ENCODE results near the gene CAB39.

The CAB39 gene

GRCh38 chr2:230794497-230794896 is 81.9 kb downstream of the CAB39 start:
- peak; percentile 12 for ATAC-seq (replicated peaks)
- Mint-ChIP-seq H3K27me3 (no peaks in the 10 kb centered on the region), H3K4me1 (ENCODE audit: low read depth in 2 of 2) (peaks cover 40 to 46% of the 10 kb centered on the region in 2 donors), H3K4me3 (peak overlapping the region; percentile 51 to 56), H3K27ac (peak overlapping the region in 1 of 2 donors; percentile 83), H3K9me3 (peaks cover 0 to 1% of the 10 kb centered on the region in 2 donors), H3K36me3 (ENCODE audit: insufficient read depth) (peaks cover 24% of the 10 kb centered on the region)
- DNase-seq, result peak in 1 of 3 experiments; percentile 19

GRCh38 chr2:230795856-230796255 is 83.2 kb downstream of the CAB39 start:
- H3K9me3 Mint-ChIP-seq, result no peaks in the 10 kb centered on the region
- H3K4me3 Mint-ChIP-seq, result no peak overlapping the region
- no peak overlapping the region for H3K27ac Mint-ChIP-seq

GRCh38 chr2:230796280-230796862 is 83.7 kb downstream of the CAB39 start:
- no peak overlapping the region for H3K27ac Mint-ChIP-seq
- H3K36me3 Mint-ChIP-seq (ENCODE audit: insufficient read depth), result peaks cover 28% of the 10 kb centered on the region
- H3K4me1 Mint-ChIP-seq (ENCODE audit: low read depth in 2 of 2), result peaks cover 38 to 39% of the 10 kb centered on the region in 2 donors
- no peak for DNase-seq
- H3K9me3 Mint-ChIP-seq, result no peaks in the 10 kb centered on the region
- no peak for ATAC-seq (replicated peaks)
- H3K27me3 Mint-ChIP-seq, result no peaks in the 10 kb centered on the region
- H3K4me3 Mint-ChIP-seq, result no peak overlapping the region

More at GRCh38 chr2:230795856-230796255, 83.2 kb downstream of the CAB39 start:
- DNase-seq (no peak), ATAC-seq (replicated peaks) (no peak)
- H3K4me1 Mint-ChIP-seq (ENCODE audit: low read depth in 2 of 2), result peaks cover 39 to 42% of the 10 kb centered on the region in 2 donors
- peaks cover 27% of the 10 kb centered on the region for H3K36me3 Mint-ChIP-seq (ENCODE audit: insufficient read depth)
- H3K27me3 Mint-ChIP-seq, result no peaks in the 10 kb centered on the region

- DNase-seq (no peak), ATAC-seq (replicated peaks) (no peak)
- Mint-ChIP-seq H3K4me1 (ENCODE audit: low read depth in 2 of 2) (peaks cover 32 to 33% of the 10 kb centered on the region in 2 donors), H3K27me3 (no peaks in the 10 kb centered on the region), H3K27ac (no peak overlapping the region), H3K4me3 (no peak overlapping the region), H3K9me3 (no peaks in the 10 kb centered on the region), H3K36me3 (ENCODE audit: insufficient read depth) (peaks cover 26% of the 10 kb centered on the region)
Observed at GRCh38 chr2:230797515-230798495, 85.2 kb downstream of the CAB39 start.

GRCh38 chr2:230798769-230799399 is 86.2 kb downstream of the CAB39 start:
- ATAC-seq (replicated peaks) (no peak), DNase-seq (peak; percentile 47 to 59 (median 58))
- H3K36me3 Mint-ChIP-seq (ENCODE audit: insufficient read depth), result peaks cover 19% of the 10 kb centered on the region

GRCh38 chr2:230805353-230806017 is 92.8 kb downstream of the CAB39 start:
- Mint-ChIP-seq H3K27ac (peak overlapping the region in 1 of 2 donors; percentile 26), H3K27me3 (no peaks in the 10 kb centered on the region), H3K9me3 (no peaks in the 10 kb centered on the region), H3K36me3 (ENCODE audit: insufficient read depth) (peaks cover 10% of the 10 kb centered on the region), H3K4me1 (ENCODE audit: low read depth in 2 of 2) (peaks cover 9 to 21% of the 10 kb centered on the region in 2 donors), H3K4me3 (no peak overlapping the region)
- DNase-seq, result no peak
- ATAC-seq (replicated peaks), result no peak

More at GRCh38 chr2:230798769-230799399, 86.2 kb downstream of the CAB39 start:
- Mint-ChIP-seq H3K27ac (no peak overlapping the region), H3K4me3 (no peak overlapping the region), H3K27me3 (no peaks in the 10 kb centered on the region), H3K4me1 (ENCODE audit: low read depth in 2 of 2) (peaks cover 26 to 28% of the 10 kb centered on the region in 2 donors), H3K9me3 (no peaks in the 10 kb centered on the region)

GRCh38 chr2:230807729-230808128 is 95.1 kb downstream of the CAB39 start:
- H3K4me3 Mint-ChIP-seq, result no peak overlapping the region
- H3K4me1 Mint-ChIP-seq (ENCODE audit: low read depth in 2 of 2), result peaks cover 3 to 18% of the 10 kb centered on the region in 2 donors
- no peaks in the 10 kb centered on the region for H3K27me3 Mint-ChIP-seq
- ATAC-seq (replicated peaks) (no peak), DNase-seq (no peak)
- peaks cover 14% of the 10 kb centered on the region for H3K36me3 Mint-ChIP-seq (ENCODE audit: insufficient read depth)
- no peaks in the 10 kb centered on the region for H3K9me3 Mint-ChIP-seq
- peak overlapping the region; percentile 46 to 86 for H3K27ac Mint-ChIP-seq

GRCh38 chr2:230809015-230809414 is 96.4 kb downstream of the CAB39 start:
- Mint-ChIP-seq H3K36me3 (ENCODE audit: insufficient read depth) (peaks cover 18% of the 10 kb centered on the region), H3K9me3 (no peaks in the 10 kb centered on the region), H3K4me3 (no peak overlapping the region), H3K27me3 (no peaks in the 10 kb centered on the region), H3K27ac (peak overlapping the region in 1 of 2 donors; percentile 28), H3K4me1 (ENCODE audit: low read depth in 2 of 2) (peaks cover 5 to 24% of the 10 kb centered on the region in 2 donors)
- ATAC-seq (replicated peaks) (no peak), DNase-seq (no peak)

- H3K27me3 Mint-ChIP-seq, result no peaks in the 10 kb centered on the region
- no peaks in the 10 kb centered on the region for H3K9me3 Mint-ChIP-seq
- peaks cover 20% of the 10 kb centered on the region for H3K36me3 Mint-ChIP-seq (ENCODE audit: insufficient read depth)
- H3K4me1 Mint-ChIP-seq (ENCODE audit: low read depth in 2 of 2), result peaks cover 5 to 20% of the 10 kb centered on the region in 2 donors
- ATAC-seq (replicated peaks), result no peak
- no peak overlapping the region for H3K4me3 Mint-ChIP-seq
- peak overlapping the region in 1 of 2 donors; percentile 28 for H3K27ac Mint-ChIP-seq
- DNase-seq, result no peak
Observed at GRCh38 chr2:230809677-230810251, 97.1 kb downstream of the CAB39 start.

- H3K27ac Mint-ChIP-seq, result peak overlapping the region; percentile 73 to 80
- no peak for DNase-seq
- no peak for ATAC-seq (replicated peaks)
- H3K4me1 Mint-ChIP-seq (ENCODE audit: low read depth in 2 of 2), result peaks cover 4 to 15% of the 10 kb centered on the region in 2 donors
- H3K9me3 Mint-ChIP-seq, result no peaks in the 10 kb centered on the region
- H3K4me3 Mint-ChIP-seq, result no peak overlapping the region
- H3K36me3 Mint-ChIP-seq (ENCODE audit: insufficient read depth), result peaks cover 32% of the 10 kb centered on the region
- no peaks in the 10 kb centered on the region for H3K27me3 Mint-ChIP-seq
Observed at GRCh38 chr2:230811508-230811907, 98.9 kb downstream of the CAB39 start.

GRCh38 chr2:230812033-230812432 is 99.4 kb downstream of the CAB39 start:
- Mint-ChIP-seq H3K4me3 (no peak overlapping the region), H3K27ac (peak overlapping the region; percentile 73 to 80), H3K9me3 (no peaks in the 10 kb centered on the region), H3K4me1 (ENCODE audit: low read depth in 2 of 2) (peaks cover 4 to 15% of the 10 kb centered on the region in 2 donors), H3K27me3 (no peaks in the 10 kb centered on the region), H3K36me3 (ENCODE audit: insufficient read depth) (peaks cover 37% of the 10 kb centered on the region)
- no peak for ATAC-seq (replicated peaks)
- DNase-seq, result no peak

GRCh38 chr2:230814616-230815015 is 102.0 kb downstream of the CAB39 start:
- H3K36me3 Mint-ChIP-seq (ENCODE audit: insufficient read depth), result peaks cover 53% of the 10 kb centered on the region
- H3K4me3 Mint-ChIP-seq, result no peak overlapping the region
- H3K4me1 Mint-ChIP-seq (ENCODE audit: low read depth in 2 of 2), result peaks cover 2 to 12% of the 10 kb centered on the region in 2 donors
- no peaks in the 10 kb centered on the region for H3K27me3 Mint-ChIP-seq
- no peaks in the 10 kb centered on the region for H3K9me3 Mint-ChIP-seq
- ATAC-seq (replicated peaks) (no peak), DNase-seq (no peak)
- H3K27ac Mint-ChIP-seq, result peak overlapping the region; percentile 9 to 74

Measured in effector memory CD8-positive, alpha-beta T cell (primary cell).